ENCODE data around the gene VIPR2.
"Not testable (repeated sequence)": the region's sequence is repeated elsewhere in the genome, so short reads cannot be mapped to it uniquely, and the experiment has no call there.

The VIPR2 gene

GRCh38 chr7:159139639-159140038 lies 5.0 kb downstream of the VIPR2 start:
- no peak for DNase-seq (ENCODE audit: low read depth in 2 of 2)

- no peak for DNase-seq (ENCODE audit: low read depth in 2 of 2)
Measured at GRCh38 chr7:159139202-159139601, 5.5 kb downstream of the VIPR2 start.

GRCh38 chr7:159138508-159138907 lies 6.2 kb downstream of the VIPR2 start:
- no peak for DNase-seq (ENCODE audit: low read depth in 2 of 2)

- DNase-seq (ENCODE audit: low read depth in 2 of 2) = no peak
Measured at GRCh38 chr7:159137906-159138305, 6.8 kb downstream of the VIPR2 start.

DNA sequence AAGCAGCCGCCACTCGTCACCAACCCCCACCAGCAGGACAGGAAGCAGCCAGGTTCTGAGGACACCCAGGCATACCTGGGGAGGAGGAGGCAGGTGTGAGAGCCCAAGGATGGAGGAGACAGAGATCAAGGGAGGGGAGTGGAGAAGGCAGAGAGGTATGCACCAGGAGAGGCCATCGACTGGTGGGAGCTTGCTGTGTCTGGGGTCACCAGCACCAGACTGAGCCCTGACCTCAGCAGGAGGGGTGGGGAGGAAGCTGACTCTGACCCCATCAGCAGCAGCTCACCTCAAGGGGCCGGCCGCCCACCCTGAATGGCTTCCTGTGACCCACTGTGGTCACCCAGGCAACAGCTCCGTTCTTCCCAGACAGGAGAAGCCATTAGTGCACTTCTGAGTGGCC lies 7.8 kb downstream of the VIPR2 start:
- no peak for DNase-seq (ENCODE audit: low read depth in 2 of 2)

- no peak for DNase-seq (ENCODE audit: low read depth in 2 of 2)
Measured at GRCh38 chr7:159136442-159136841, 8.2 kb downstream of the VIPR2 start.

DNA sequence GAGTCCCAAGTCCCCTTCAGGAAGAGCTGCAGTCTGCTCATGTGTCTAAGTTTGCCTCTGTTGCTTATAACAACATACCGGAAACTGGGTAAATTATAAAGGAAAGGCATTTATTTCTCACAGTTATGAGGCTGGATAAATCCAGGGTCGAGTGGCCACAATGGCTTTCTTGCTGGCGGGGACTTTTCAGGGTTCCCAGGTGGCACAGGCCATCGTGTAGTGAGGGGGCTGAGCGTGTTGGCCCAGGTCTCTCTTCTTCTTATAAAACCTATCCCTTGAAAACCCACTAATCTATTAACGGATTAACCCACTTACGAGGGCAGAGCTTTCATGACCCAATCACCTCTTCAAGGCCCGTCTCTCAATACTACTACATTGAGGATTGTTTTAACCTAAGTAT lies 8.7 kb downstream of the VIPR2 start:
- DNase-seq (ENCODE audit: low read depth in 2 of 2) = no peak

GRCh38 chr7:159132670-159133443 lies 11.8 kb downstream of the VIPR2 start:
- DNase-seq (ENCODE audit: low read depth in 2 of 2) = not testable (repeated sequence)

- DNase-seq (ENCODE audit: low read depth in 2 of 2) = no peak
Measured at GRCh38 chr7:159130820-159131219, 13.8 kb downstream of the VIPR2 start.

- no peak for DNase-seq (ENCODE audit: low read depth in 2 of 2)
Measured at GRCh38 chr7:159130199-159130775, 14.4 kb downstream of the VIPR2 start.

- no peak for DNase-seq (ENCODE audit: low read depth in 2 of 2)
Measured at GRCh38 chr7:159128767-159129166, 15.9 kb downstream of the VIPR2 start.

GRCh38 chr7:159127691-159128642 lies 16.7 kb downstream of the VIPR2 start:
- no peak for DNase-seq (ENCODE audit: low read depth in 2 of 2)

DNA sequence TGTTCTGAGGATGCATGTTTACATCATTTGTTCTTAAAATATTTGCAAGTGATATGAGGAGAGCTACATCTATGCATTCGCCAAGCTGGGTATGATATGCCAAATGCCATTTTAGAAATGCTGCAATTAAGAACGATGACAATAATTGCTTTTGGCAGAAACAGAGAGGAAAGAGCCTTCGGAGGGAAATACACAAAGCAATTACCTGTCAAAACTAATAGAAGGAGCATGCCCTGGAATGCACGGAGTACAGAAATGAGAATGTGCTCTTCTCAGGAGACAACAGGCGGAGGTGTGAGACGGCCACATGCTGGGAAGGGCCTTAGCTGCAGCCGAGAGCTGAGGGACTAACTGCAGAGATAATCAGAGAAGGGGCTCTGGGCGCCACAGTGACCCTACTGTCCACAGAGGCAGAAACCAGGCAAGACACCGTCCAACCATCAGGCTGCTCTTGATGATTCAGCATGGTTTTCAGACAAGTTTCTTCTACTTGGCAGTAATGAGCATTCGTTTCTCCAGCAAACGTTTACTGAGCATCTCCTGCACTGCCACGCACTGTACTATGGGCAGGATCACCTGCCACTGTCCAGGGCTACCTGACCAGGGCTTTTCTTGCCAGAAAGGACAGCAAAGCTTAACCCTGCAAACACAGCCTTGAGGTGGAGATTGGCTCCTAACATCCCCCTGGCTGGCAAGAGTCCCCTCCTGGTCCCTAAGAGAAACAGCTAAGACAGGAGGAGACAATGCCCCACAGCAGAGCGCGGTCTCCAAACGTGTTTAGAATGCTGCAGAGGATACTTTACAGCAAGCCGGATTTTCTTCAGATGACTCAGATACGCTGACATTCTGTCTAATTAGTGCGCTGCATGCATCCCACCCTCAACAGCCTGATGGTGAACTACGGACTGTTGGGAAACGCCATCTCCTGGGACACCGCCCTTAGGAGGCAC lies 18.1 kb downstream of the VIPR2 start:
- DNase-seq (ENCODE audit: low read depth in 2 of 2) = no peak

DNA sequence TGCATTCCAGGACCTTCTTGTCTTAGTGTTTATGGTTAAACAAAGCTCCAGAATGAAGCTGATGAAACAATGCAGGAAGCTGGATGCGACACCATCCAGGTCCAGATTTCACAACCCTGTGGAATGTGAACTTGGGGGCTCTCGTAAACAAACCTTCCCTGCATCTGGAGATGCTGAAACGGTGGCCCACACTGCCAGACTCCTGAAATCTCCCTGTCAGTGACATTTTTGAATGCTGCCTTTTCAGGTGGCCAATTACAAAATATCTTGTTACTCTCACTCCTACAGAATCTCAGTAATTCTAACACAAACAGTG lies 18.8 kb downstream of the VIPR2 start:
- no peak for DNase-seq (ENCODE audit: low read depth in 2 of 2)

DNA sequence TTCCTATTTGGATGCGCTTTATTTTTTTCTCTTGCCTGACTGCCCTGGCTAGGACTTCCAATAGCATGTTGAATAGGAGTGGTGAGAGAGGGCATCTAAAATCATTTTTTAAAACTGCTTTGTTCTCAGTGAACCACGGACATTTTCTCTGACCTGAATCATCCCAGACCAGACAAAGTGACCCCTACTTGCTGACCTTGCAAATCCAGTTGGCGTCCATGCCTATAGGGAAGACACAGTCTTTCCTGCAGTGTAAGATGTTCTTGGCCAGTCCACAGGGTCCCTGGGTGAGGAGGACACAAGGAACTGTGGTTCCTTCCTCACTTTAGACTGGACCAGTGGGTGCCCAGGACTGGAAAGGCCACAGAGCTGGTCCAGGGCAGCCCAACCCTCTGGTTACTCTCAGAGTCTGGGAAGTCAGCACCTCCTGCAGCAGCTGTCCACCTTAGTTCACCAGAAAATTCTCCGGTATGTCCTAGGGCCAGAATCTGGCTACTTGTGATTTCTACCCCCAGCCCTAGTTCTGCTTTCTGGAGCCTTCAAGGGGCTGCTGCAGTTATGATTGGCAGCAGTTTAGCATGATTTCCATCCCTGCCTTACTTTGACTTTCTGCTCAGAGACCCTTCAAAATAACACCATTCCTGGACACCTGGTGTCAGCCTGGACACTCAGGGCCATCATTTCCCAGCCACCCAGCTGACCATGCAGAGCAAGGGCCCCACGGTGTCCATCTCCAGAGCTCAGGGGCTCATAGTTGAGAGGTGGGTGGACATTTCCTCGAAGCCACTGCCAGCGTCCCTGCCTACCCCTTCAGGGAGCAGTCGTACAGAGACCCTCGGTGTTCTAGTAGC lies 19.3 kb downstream of the VIPR2 start:
- DNase-seq (ENCODE audit: low read depth in 2 of 2) = no peak

GRCh38 chr7:159123793-159124192 lies 20.9 kb downstream of the VIPR2 start:
- not testable (repeated sequence) for DNase-seq (ENCODE audit: low read depth in 2 of 2)

- DNase-seq (ENCODE audit: low read depth in 2 of 2) = not testable (repeated sequence)
Measured at GRCh38 chr7:159123294-159123693, 21.4 kb downstream of the VIPR2 start.

DNA sequence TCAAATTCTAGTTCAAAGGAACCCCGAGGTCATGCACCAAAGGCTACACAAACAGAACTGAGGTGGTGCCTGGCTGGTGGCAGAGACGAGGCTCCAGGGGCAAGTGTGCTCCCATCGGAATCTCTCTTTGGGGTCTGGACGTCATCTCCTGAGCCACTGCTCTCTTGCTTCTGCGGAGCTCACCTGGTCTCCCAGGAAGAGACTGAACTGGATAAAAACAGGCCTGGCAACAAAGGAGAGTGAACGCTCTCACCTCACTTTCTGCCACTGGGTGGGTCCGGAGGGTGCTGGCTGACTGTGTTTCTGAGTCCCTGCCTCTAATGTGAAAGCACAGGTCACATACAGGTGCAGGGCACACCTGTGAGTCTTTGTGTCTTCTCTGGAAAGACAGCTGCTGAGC lies 22.4 kb downstream of the VIPR2 start:
- no peak for DNase-seq (ENCODE audit: low read depth in 2 of 2)

GRCh38 chr7:159121476-159121875 lies 23.2 kb downstream of the VIPR2 start:
- DNase-seq (ENCODE audit: low read depth in 2 of 2) = no peak

- DNase-seq (ENCODE audit: low read depth in 2 of 2) = no peak
Measured at GRCh38 chr7:159121068-159121467, 23.6 kb downstream of the VIPR2 start.

- DNase-seq (ENCODE audit: low read depth in 2 of 2) = no peak
Measured at GRCh38 chr7:159120540-159120919, 24.1 kb downstream of the VIPR2 start.
